ENCODE results near the gene CCNH. TPM values are rescaled to one million over a fixed set of nuclear protein-coding genes. Genes with fewer than 3 reads are reported as not detected.

CCNH gene
- total RNA-seq, 1 experiment from 2014 or later: 50.1 TPM

GRCh38 chr5:87405472-87406155 lies 7.1 kb downstream of the CCNH start:
- TF ChIP-seq CTCF (IDR thresholded peaks at IDR 0.05; ENCODE audit: unreplicated experiment): no peak
- Mint-ChIP-seq H3K9me3 (ENCODE audit: low read depth, unreplicated experiment) (no peaks in the 10 kb centered on the region), H3K4me1 (ENCODE audit: low read depth, unreplicated experiment) (peaks cover 34% of the 10 kb centered on the region), H3K27me3 (ENCODE audit: unreplicated experiment) (no peaks in the 10 kb centered on the region), H3K27ac (ENCODE audit: unreplicated experiment) (peak overlapping the region; percentile 34), H3K36me3 (ENCODE audit: insufficient read depth, unreplicated experiment) (peaks cover 60% of the 10 kb centered on the region), H3K4me3 (ENCODE audit: low read depth, unreplicated experiment) (no peak overlapping the region)
- CTCF ChIA-PET: interaction anchor here (0.5 kb wide), 1 partner anchor 635 kb away, joined by 3 read pairs; no protein-coding TSS in a partner anchor
- no peak for DNase-seq
- BruUV-seq (replicated peaks): no TSS peak
- intact Hi-C loops (cut with micrococcal nuclease; ENCODE audit: unreplicated experiment): no loop called here

GRCh38 chr5:87404359-87404758 lies 8.4 kb downstream of the CCNH start:
- CTCF ChIA-PET: no interaction called here
- peaks cover 69% of the 10 kb centered on the region for H3K36me3 Mint-ChIP-seq (ENCODE audit: insufficient read depth, unreplicated experiment)
- H3K9me3 Mint-ChIP-seq (ENCODE audit: low read depth, unreplicated experiment): no peaks in the 10 kb centered on the region
- TF ChIP-seq CTCF (IDR thresholded peaks at IDR 0.05; ENCODE audit: unreplicated experiment): no peak
- intact Hi-C loops (cut with micrococcal nuclease; ENCODE audit: unreplicated experiment): loop anchor here (5.0 kb wide), 2 partner anchors 357 to 522 kb away; no protein-coding TSS in a partner anchor
- H3K4me1 Mint-ChIP-seq (ENCODE audit: low read depth, unreplicated experiment): peaks cover 37% of the 10 kb centered on the region
- no TSS peak for BruUV-seq (replicated peaks)
- H3K4me3 Mint-ChIP-seq (ENCODE audit: low read depth, unreplicated experiment): no peak overlapping the region
- no peak overlapping the region for H3K27ac Mint-ChIP-seq (ENCODE audit: unreplicated experiment)
- H3K27me3 Mint-ChIP-seq (ENCODE audit: unreplicated experiment): no peaks in the 10 kb centered on the region
- no peak for DNase-seq

GRCh38 chr5:87403899-87404298 lies 8.8 kb downstream of the CCNH start:
- H3K27me3 Mint-ChIP-seq (ENCODE audit: unreplicated experiment): no peaks in the 10 kb centered on the region
- intact Hi-C loops (cut with micrococcal nuclease; ENCODE audit: unreplicated experiment): loop anchor here (5.0 kb wide), 2 partner anchors 357 to 522 kb away; no protein-coding TSS in a partner anchor
- DNase-seq: no peak
- H3K9me3 Mint-ChIP-seq (ENCODE audit: low read depth, unreplicated experiment): no peaks in the 10 kb centered on the region
- H3K36me3 Mint-ChIP-seq (ENCODE audit: insufficient read depth, unreplicated experiment): peaks cover 74% of the 10 kb centered on the region
- H3K4me3 Mint-ChIP-seq (ENCODE audit: low read depth, unreplicated experiment): no peak overlapping the region
- TF ChIP-seq CTCF (IDR thresholded peaks at IDR 0.05; ENCODE audit: unreplicated experiment): no peak
- CTCF ChIA-PET: no interaction called here
- H3K27ac Mint-ChIP-seq (ENCODE audit: unreplicated experiment): no peak overlapping the region
- H3K4me1 Mint-ChIP-seq (ENCODE audit: low read depth, unreplicated experiment): peaks cover 39% of the 10 kb centered on the region
- no TSS peak for BruUV-seq (replicated peaks)

- Mint-ChIP-seq H3K4me3 (ENCODE audit: low read depth, unreplicated experiment) (no peak overlapping the region), H3K9me3 (ENCODE audit: low read depth, unreplicated experiment) (no peaks in the 10 kb centered on the region), H3K27ac (ENCODE audit: unreplicated experiment) (no peak overlapping the region), H3K27me3 (ENCODE audit: unreplicated experiment) (no peaks in the 10 kb centered on the region), H3K4me1 (ENCODE audit: low read depth, unreplicated experiment) (peaks cover 38% of the 10 kb centered on the region), H3K36me3 (ENCODE audit: insufficient read depth, unreplicated experiment) (peaks cover 74% of the 10 kb centered on the region)
- no peak for DNase-seq
- intact Hi-C loops (cut with micrococcal nuclease; ENCODE audit: unreplicated experiment): loop anchor here (5.0 kb wide), 2 partner anchors 356 to 521 kb away; no protein-coding TSS in a partner anchor
- no peak for TF ChIP-seq CTCF (IDR thresholded peaks at IDR 0.05; ENCODE audit: unreplicated experiment)
- no TSS peak for BruUV-seq (replicated peaks)
- CTCF ChIA-PET: no interaction called here
These were observed 9.3 kb downstream of the CCNH start for GRCh38 chr5:87403409-87403808.

All from Calu3 (cell line).